H1 (cell line): ENCODE results near the gene SORCS3. TPM values are rescaled to one million over a fixed set of nuclear protein-coding genes. Genes with fewer than 3 reads are reported as not detected.

Experiments used
- CTCF ChIP-seq, 3 experiments: IDR thresholded peaks; 1 replicate in 2 of 3; 2 replicates in 1 of 3; pipeline versions ENCODE4 v1.5.1 to v1.6.1; 2011; ENCODE audit warnings: low read length in 3 of 3, mild to moderate bottlenecking in 3 of 3, inconsistent platforms in 2 of 3, low read depth in 1 of 3, moderate library complexity in 1 of 3; ENCODE audit not compliant: insufficient read depth in 1 of 3; ENCODE audit errors: control extremely low read depth in 1 of 3
- GTF2F1 ChIP-seq: IDR thresholded peaks from 2 replicates; pipeline ENCODE4 v1.6.1; 2012; ENCODE audit warnings: low read depth, low read length, improper control_type of control experiment, borderline replicate concordance
- JUND ChIP-seq: IDR thresholded peaks from 2 replicates; pipeline ENCODE4 v1.6.1; 2011; ENCODE audit warnings: mild to moderate bottlenecking, improper control_type of control experiment, low read length
- KDM4A ChIP-seq: IDR thresholded peaks from one replicate; pipeline ENCODE4 v1.7.1; 2012; ENCODE audit warnings: low read depth, mild to moderate bottlenecking, moderate library complexity, low read length, inconsistent platforms; ENCODE audit not compliant: severe bottlenecking
- polyA plus RNA-seq, 7 experiments: library from polyadenylated mRNA; depleted of rRNA in 3 of 7; stranded (reverse) in 5 of 7; unstranded in 2 of 7; fragments of >200 nt in 5 of 7; fragments of 200-250 nt in 2 of 7; gene quantifications; 1 replicate in 5 of 7; 2 replicates in 1 of 7; 4 replicates in 1 of 7; pipeline versions ENCODE4 v1.2.1 to v1.2.3, GENCODE V29; 2011 to 2013; ENCODE audit warnings: missing spikeins in 2 of 7, mixed read lengths in 2 of 7
- total RNA-seq: library from RNA; stranded (reverse); fragmentation: NEBNext Ultra II Directional; extraction: Animal tissue kit (Norgen Biotek cat#: 25700); gene quantifications from 2 replicates; pipeline ENCODE4 v1.2.1, GENCODE V29; 2021

SORCS3 gene
- total and polyA plus RNA-seq, 2 of the 8 experiments (the other 6 are each of a cell fraction or from before 2014, with no cell fraction given): 0.26 to 0.88 TPM

GRCh38 chr10:104766341-104766740 lies 125.3 kb downstream of the SORCS3 start (continued):
- TF ChIP-seq KDM4A (no peak), JUND (no peak), GTF2F1 (no peak), CTCF (IDR thresholded peaks at IDR 0.05; ENCODE audit: control extremely low read depth in 1 of 3, insufficient read depth in 1 of 3, low read depth in 1 of 3, low read length in 3 of 3) (no peak)
